NCI-H1092 (cell line): Measurements from ENCODE around the gene GRIK3.
"Not testable (repeated sequence)": the region's sequence is repeated elsewhere in the genome, so short reads cannot be mapped to it uniquely, and the experiment has no call there.

Experiments
- DNase-seq: peaks from one replicate; lab custom pipeline; 2025; lab: John Stamatoyannopoulos, UW

GRIK3 gene

GRCh38 chr1:36784147-36784859 is 250.0 kb downstream of the GRIK3 start:
- no peak for DNase-seq

- DNase-seq: no peak
Observed at GRCh38 chr1:36783475-36783874, 250.8 kb downstream of the GRIK3 start.

GRCh38 chr1:36782785-36783184 is 251.5 kb downstream of the GRIK3 start:
- DNase-seq: no peak

- DNase-seq: no peak
Observed at GRCh38 chr1:36782085-36782484, 252.2 kb downstream of the GRIK3 start.

- DNase-seq: peak; percentile 46
Observed at GRCh38 chr1:36781098-36781497, 253.2 kb downstream of the GRIK3 start.

GRCh38 chr1:36778740-36779139 is 255.6 kb downstream of the GRIK3 start:
- peak; percentile 53 for DNase-seq

GRCh38 chr1:36776948-36777831 is 257.1 kb downstream of the GRIK3 start:
- DNase-seq: no peak

GRCh38 chr1:36776256-36776655 is 258.1 kb downstream of the GRIK3 start:
- no peak for DNase-seq

GRCh38 chr1:36775716-36776115 is 258.6 kb downstream of the GRIK3 start:
- peak; percentile 79 for DNase-seq

- no peak for DNase-seq
Observed at GRCh38 chr1:36773827-36774541, 260.3 kb downstream of the GRIK3 start.

GRCh38 chr1:36772647-36773495 is 261.4 kb downstream of the GRIK3 start:
- no peak for DNase-seq

- DNase-seq: peak; percentile 92
Observed at GRCh38 chr1:36771660-36772284, 262.5 kb downstream of the GRIK3 start.

- DNase-seq: peak; percentile 61
Observed at GRCh38 chr1:36771240-36771639, 263.1 kb downstream of the GRIK3 start.

- no peak for DNase-seq
Observed at GRCh38 chr1:36769886-36770830, 264.2 kb downstream of the GRIK3 start.

- DNase-seq: peak; percentile 81
Observed at GRCh38 chr1:36768486-36769178, 265.7 kb downstream of the GRIK3 start.

- not testable (repeated sequence) for DNase-seq
Observed at GRCh38 chr1:36767429-36767828, 266.9 kb downstream of the GRIK3 start.

- no peak for DNase-seq
Observed at GRCh38 chr1:36766481-36766880, 267.8 kb downstream of the GRIK3 start.

- no peak for DNase-seq
Observed at GRCh38 chr1:36765785-36766300, 268.5 kb downstream of the GRIK3 start.

GRCh38 chr1:36764798-36765197 is 269.5 kb downstream of the GRIK3 start:
- DNase-seq: peak; percentile 72
